Epidermal melanocyte (primary cell): ENCODE measurements around the gene RNF145.
A peak's percentile ranks its signal among the peaks of the same experiment; 100 is the strongest.

Source experiments
- DNase-seq: peaks from one replicate; pipeline ENCODE4 v3.0.0; 2011; ENCODE audit warnings: low spot score; ENCODE audit not compliant: insufficient read length

Gene RNF145

DNA sequence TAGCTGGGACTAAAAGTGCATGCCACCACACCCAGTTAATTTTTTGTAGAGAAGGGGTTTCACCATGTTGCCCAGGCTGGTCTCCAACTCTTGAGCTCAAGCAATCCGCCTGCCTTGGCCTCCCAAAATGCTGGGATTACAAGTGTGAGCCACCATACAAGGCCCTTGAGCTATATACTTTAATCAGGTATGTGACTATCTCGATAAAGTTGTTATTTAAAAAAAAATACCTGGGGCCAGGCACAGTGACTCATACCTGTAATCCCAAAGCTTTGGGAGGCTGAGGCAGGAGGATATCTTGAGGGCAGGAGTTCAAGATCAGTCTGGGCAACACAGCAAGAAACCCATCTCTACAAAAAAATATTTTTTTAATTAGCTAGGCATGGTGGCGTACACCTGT, 19.2 kb downstream of the RNF145 start:
- no peak for DNase-seq

DNA sequence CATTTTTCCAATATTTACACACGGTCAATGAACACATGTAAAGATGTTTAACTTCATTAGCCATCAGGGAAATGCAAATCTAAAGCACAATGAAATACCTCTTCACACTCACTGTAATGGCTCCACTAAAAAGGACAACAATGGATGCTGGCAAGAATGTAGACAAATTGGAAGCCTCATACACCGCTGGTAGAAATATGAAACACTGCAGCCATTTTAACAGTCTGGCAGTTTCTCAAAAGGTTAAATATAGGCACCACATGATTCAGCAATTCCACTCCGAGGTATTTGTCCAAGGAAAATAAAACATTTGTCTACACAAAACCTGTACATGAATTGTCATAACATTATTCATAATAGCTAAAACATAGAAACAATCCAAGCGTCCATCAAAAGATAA, 20.0 kb downstream of the RNF145 start:
- no peak for DNase-seq

DNA sequence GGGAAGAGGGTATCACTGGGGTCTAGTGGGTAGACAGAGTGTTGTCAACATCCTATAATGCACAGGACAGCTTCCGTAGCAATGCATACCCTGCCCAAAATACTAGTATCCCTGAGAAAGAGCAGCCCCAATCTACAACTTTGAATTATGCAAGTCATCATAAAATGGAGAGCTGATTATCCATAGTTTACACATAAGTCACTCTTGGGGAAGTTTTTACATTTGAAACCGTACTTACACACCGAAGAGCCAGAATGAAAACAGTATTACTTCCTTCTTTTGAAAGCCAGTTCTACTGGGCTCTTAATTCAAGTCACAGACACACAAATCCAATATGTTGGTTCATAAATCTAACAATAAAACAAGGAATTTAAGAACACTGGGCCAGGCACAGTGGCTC, 21.6 kb downstream of the RNF145 start:
- DNase-seq: no peak

DNA sequence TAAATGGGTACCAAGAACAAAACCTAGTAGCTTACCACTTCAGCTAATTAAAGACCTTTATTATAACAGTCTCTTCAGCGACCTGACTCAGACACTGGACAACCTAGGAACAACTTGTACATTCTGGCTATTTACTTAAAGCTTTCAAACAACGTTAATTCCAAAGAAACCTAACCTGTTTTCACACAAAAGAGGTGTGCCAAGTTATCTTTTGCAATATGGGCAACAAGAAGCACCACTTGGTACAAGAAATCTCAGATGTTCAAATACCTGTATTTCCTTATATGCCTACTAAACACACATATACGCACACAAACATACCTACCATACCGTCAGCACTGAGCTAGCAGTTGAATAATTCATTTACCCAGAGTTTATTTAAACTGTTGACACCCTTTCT, 23.0 kb downstream of the RNF145 start:
- no peak for DNase-seq

DNA sequence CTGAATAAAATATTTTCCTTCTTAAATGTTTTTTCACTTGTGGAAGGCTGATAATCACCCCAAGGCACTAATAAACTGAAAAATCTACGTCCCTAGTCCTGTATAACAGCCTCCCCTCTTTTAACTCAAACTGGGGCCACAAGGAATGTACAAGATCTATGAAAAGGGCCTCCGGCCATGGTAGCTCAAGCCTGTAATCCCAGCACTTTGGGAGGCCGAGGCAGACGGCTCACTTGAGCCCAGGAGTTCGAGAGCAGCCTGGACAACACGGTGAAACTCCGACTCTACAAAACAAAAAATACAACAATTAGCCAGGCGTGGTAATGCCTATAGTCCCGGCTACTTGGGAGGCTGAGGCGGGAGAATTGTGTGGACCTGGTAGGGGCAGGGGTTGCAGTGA, 23.6 kb downstream of the RNF145 start:
- DNase-seq: no peak

DNA sequence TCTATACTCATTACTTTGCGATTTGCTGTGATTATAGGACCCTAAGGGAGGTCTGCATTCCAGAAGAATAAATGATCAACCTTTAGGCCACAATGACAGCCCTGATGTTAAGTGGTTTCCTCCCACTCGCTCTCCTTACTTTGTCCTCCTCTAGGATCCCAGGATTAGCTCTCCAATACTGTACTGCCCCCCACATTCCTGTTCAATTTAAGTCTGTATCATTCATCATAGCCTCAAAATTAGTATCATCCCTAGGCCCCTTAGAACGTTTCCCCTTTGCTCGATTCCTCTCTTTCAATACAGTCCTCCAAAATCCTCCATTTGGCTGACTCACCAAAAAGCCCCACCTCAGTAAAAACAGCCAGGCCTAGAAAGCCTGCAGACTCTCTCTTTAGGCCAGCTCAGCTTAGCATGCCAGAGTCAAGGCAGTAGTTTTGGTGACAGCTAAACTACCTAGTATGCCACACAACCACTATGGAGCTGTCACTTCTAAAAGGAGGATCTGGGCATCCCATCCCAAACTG, 24.4 kb downstream of the RNF145 start:
- no peak for DNase-seq

DNA sequence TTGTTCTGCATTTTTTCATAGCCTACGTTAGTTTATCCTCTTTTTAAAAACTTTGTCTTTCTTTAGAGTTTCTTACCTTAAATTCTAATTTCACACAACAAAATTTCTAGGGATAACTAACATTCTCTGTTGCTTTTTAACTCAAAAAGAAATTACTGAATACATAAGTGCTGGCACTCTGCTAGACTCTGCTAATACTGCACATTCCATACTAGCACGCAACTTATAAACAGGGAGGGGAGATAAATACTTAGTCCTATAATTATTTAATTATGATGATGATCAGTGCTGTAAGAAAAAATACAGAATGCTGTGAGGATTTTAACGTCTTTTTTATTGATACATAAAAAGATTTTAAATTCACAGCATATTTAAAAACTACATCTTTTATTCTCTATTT, 25.1 kb downstream of the RNF145 start:
- no peak for DNase-seq

DNA sequence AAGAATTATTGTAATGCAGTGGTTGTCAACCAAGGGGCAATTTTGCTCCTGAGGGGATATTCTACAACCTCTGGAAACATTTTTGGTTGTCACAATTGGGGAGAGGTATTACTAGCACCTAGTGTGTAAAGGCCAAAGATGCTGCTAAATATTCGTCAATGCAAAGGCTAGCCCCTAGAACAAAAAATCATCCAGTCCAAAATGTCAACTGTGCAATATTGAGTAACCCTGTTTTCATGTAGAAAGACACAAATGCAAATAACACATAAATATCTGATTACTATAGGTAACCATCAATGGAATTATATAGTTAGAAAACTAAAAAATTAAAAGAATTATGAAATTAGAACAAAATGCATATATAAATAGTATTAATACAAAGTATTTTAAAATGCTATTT, 26.1 kb downstream of the RNF145 start:
- no peak for DNase-seq

DNA sequence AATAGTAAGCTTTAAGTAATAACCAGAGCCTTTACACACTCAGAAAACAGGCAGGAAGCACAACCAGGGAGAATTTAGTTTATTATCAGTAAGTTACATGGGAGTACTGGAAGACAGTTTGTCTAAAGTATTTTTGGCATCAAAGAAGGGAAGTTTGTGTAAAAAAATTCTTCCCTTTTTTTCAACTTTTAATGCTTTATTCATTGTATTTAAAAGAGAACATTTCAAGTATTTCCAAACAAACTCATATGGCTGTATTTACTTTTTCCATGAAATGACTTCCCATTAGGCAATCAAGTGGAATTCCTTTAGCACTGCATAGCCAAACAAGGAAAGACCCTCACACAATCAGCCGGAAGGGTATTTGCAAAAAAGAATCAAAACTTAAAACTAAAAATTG, 26.7 kb downstream of the RNF145 start:
- DNase-seq: no peak

DNA sequence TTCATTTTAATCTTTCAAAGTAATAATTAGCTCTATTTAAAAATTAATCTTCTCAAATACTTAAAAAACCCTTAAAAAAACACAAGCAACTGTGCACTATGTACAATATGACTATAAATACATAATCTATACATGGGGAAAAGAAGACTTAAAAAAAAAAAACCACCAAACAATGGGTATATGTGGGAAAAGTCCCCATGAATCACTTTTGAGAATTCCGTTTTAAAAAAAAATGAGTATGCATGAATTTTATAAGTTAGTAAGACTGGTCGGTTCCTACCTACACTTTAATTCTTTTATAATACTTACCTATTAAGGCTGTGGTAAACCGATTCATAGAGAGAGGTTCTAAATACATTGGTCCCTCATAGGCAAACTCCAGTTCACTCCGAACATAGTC, 27.7 kb downstream of the RNF145 start:
- no peak for DNase-seq

DNA sequence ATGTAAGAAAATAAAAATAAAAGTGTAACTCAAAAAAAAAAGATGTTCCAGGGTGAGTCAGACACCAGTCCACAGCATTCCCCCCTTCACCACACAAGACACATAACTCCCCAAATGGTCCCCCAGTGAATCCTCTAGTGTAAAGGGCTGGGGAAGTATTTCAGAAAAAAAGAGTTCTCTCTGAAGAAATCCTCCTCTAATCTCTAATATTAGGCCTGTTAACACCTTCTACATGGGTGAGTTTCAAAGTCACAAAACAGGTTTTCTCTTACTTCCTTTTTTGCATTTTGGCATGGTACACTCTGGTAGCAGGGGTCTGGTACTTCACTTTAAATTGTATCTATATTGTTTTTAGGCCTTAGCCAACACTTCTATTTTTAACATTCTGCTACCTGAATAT, 28.2 kb downstream of the RNF145 start:
- DNase-seq: no peak

DNA sequence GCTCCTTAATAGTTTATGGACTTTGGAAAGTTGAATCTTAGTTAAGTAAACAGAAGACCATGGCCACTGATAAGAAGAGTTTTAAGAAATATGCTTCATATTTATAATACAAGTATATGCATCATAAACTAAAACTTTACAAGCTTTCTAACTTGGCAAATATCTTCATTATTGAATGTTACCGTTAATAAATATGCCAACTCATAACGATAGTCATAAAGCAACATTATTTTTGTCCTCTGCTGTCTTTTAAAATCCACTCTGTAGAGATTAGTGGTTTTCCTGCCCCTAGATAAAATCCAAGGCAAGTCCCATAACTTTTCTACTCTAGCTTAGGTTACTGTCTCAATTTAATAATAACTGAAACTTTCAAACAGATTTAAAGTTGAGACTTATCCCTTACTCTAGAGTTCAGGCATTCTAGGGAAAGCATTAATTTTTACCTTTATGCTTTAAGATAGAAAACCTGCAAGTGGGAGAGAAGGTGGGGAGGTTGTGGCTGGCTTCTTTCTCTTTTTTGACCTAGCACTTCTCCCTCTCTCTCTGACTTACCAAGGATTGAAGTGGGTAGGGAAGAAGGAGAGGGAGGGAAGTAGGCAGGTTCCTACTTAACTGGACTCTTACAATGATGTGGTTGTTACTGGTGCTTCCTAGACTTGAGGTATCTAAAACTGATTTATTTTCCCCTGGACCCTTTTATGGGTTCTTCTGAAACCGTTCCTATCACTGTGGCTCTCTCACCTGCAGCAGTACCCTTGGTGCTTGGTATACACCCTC, 29.6 kb downstream of the RNF145 start:
- DNase-seq: no peak

DNA sequence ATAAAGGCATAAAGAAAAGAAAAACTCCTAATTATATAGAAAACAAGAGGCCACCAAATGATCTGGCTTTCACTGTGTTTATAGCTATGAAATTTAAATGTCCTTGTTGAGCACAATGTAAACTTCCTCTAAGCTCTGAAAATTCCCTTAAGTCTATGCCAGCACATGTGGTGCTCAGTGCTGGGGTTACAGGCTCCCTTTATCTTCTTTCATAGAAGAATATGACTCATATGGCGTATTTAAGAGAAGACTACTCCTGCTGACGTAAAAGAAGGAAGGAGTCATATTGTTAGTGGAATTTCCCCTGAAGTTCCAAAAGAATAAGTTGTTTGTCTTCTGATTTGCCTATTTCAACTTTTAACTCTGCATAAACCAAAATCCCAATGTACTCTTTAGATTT, 30.4 kb downstream of the RNF145 start:
- peak; percentile 27 for DNase-seq

DNA sequence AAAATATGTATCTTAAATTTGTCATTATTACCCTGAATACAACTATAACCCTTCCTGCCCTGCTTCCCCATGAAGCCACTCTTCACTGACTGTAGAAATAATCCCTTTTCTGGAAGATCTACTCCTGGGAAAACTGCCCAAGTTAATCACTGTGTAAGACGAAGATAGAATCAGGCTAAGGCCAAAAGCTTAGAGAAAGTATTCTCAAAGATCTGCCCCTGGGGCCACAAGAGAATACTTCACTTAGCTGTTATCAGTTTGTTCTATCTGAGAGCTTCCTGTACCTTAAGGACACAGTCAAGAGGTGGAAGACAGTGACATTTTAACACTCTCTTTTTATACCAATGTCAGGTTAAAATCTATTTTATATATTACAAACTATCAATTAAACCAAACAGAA, 33.8 kb downstream of the RNF145 start:
- no peak for DNase-seq

DNA sequence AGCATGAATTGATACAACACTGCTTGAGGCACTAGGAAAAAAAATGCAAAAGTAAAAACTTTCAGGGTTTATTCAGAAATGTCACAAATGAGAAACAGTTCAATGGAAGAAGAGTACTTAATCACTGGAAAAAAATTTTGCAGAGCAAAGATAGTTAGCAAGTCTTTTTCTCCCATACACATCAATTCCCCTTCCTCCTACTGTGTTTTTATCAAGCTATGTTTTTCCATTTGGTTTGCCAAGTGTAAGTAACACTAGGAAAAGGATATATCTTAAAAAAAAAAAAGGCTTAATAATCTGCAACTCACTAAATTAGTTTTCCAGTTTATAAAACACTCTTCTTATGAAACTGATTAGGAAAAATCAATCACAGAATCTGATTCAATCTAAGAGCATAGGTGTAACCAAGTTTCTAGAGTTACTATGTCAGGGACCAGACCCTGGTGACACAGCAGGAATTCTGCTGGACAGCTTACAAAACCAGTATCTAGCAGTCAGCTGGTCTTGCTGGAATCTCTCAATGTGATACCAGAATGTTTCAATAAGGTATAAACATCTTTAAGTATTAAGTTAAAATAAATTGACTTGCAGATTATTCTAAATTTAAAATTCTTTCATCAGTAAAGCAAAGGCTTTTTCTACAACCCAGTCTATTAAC, 34.7 kb downstream of the RNF145 start:
- DNase-seq: no peak

DNA sequence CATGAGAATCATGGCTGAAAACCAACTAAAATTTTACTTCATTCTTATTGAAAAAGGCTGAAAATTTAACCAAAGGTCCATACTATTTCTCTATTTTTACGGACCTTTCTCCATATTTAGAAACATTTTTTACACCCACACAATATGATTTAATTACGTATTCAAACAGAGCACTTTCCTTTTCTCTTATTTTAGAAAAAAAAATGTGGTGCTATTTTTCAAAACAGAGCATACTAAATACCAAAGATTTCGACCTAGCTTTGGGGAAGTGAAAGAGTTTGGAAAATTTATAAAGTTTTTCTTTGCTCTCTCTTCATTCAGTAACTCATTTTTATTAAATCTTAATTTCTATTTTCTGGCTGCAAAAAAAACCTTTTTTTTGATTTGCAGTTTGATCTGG, 38.1 kb downstream of the RNF145 start:
- no peak for DNase-seq

DNA sequence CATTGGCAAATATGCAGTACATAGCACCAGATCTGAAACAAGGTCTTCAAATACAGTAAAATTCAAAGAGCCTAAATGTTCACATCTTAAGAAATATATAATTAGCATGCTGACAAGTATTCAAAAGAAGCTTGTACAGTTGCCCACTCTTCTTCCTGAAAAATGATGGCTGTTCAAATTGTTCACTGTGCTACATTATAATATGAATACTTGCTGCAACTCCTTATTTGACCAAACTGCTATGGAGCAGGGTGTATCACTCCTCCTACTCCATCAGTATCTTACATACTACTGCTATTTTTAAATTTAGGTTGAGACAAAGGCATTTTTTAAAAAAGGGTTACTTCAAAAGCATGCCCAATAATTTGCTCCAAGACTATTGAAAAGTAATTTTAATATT, 39.3 kb downstream of the RNF145 start:
- no peak for DNase-seq

DNA sequence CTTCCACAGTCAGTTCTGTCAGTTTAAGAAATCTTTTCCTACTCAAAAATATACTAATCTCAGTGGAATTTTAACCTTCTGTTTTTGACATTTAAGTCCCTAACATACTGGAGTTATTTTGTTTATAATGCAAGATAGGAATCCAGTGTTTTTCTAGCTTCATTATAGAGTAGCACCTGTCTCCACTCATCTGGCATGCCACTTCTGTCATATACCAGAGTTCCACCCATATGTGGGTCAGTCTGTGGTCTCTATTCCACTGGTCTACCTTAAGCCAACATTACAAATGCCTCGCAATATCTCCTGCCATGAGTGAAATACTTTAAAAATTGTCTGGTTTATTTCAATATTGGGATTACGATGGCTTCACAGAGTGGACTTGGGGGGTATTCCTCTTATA, 42.9 kb downstream of the RNF145 start:
- no peak for DNase-seq

DNA sequence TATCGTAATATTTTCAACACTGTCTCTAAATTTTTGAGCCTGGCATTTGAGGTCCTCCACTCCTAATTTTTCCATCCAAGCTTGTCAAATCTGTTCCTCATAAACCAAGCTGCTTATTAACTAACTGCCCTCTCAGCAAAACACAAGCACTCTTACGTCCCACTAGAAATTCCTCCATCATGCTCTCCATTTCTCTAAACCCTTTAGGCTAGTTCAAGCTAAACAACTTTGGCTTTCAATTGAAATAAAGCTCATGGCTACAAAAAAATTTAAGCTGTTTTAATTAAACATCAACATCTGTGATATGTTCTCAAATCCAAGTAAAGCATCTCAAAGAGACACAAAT, 45.7 kb downstream of the RNF145 start:
- no peak for DNase-seq

DNA sequence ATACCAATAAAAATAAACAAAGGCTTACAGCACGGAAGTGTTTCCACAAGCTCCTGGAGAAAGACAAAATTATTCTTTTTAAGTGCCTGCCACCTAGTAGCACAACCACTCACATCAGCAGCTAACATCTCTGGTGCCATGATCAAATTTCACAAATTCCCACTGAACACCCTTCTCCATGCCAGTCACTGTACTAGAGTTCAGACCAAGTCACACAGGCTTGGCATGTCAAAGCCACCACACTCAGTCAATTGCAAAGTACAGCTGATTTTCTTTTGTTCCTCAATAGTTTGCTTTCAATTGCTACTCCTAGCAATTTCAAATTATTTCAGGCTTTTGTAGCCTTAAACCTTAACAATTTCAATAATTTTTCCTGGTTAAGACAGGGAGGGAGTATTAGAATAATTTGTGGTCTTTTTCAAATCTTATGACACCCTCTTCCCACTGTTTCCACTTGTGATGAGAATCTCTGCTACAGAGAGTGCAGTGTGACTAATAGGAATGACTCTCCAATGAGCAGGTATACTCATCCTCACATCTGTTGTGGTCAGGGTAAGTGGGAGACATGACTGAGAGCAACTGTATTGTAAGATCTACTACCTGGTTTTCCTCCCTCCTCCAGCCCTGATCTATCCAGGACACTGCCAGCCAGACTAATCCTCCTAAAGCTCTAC, 46.2 kb downstream of the RNF145 start:
- DNase-seq: no peak

DNA sequence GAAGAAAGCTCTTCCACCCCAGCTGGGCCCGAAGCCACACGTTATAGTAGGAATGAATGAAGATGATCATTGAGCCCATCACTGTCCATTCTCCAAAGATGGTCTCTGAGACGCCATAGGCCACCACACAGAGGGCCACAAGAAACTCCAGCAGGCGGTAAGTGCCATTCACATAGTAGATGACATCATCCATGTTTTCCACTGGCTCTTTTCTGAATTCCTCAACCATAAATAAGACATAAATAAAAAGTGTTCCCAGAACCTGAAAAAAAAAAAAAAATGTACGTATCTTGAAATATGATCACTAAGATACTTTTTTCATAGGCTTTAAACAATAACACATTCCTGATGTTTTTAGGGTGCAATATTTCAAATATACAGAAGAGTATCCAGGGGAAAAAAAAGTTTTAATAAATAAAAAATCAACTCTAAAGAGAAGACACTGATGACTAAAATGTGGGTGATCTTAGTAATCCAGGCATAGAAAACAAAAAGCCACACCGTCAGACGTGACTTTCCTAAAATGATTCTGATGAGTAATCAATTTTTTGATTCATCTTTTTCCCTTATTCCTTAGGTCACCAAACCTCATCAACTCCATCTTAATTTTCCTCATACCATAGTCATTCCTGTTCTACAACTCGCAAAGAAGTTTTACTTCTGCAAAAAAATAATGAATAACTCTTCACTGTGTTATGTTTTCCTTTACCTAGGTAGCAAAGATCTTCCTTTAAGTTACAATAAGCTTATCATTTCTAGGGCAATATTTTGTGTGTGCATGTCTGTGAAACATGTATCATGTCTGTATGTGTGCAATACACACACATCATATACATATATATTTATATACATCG, 47.8 kb downstream of the RNF145 start:
- DNase-seq: no peak
